HEK293T (cell line): Measurements from ENCODE around the gene TWNK.

Experiments used
- NFRKB ChIP-seq: fragments of 450-650 bp; IDR thresholded peaks from 2 replicates; pipeline ENCODE4 v1.6.1; 2016; ENCODE audit warnings: mild to moderate bottlenecking, moderate library complexity
- PKNOX1 ChIP-seq: fragments of 450-650 bp; IDR thresholded peaks from 2 replicates; pipeline ENCODE4 v1.6.1; 2016

GRCh38 chr10:101016814-101017213 lies 29.5 kb downstream of the TWNK start:
- no peak for TF ChIP-seq NFRKB
- TF ChIP-seq PKNOX1: no peak
